GM11168 (cell line): Measurements from ENCODE around the gene IGFBP6.

Experiments used
- in situ Hi-C: fragments of 300-500 bp; cut with MboI; formaldehyde crosslinking; loops from one replicate; pipeline ENCODE4 v1.12.0; 2022; ENCODE audit warnings: low sequenced_read_pairs; ENCODE audit not compliant: unreplicated experiment

Gene IGFBP6

GRCh38 chr12:53113951-53114350 lies 16.5 kb downstream of the IGFBP6 start:
- in situ Hi-C loops = no loop called here

DNA sequence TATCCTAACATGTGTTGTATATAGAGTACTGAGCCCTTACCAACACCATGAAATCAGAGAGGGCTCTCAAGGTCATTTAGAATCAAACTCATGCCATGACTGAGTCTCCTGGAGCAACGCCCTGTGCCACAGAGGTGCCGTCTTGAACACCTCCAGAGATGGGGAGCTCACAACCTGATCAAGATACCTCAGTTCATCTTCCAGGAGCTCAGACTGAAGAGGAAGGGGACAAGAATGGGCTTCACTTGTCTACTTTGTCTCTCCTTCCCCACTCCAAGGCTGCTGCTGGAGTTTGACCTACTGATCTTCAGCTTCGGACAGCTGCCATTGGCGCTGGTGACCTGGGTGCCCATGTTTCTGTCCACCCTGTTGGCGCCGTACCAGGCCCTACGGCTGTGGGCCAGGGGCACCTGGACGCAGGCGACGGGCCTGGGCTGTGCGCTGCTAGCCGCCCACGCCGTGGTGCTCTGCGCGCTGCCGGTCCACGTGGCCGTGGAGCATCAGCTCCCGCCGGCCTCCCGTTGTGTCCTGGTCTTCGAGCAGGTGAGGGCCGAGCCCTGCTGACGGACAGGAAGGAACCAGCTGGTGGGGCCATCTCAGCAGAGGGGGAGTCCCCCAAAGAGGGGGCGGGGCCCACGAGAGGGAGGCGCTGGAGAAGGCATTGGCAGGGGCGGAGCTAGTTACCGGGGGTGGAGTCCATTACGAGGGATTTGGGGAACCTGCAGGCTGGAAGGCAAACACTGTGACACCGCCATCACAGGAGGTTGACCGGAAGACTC lies 17.8 kb downstream of the IGFBP6 start:
- in situ Hi-C loops = no loop called here

DNA sequence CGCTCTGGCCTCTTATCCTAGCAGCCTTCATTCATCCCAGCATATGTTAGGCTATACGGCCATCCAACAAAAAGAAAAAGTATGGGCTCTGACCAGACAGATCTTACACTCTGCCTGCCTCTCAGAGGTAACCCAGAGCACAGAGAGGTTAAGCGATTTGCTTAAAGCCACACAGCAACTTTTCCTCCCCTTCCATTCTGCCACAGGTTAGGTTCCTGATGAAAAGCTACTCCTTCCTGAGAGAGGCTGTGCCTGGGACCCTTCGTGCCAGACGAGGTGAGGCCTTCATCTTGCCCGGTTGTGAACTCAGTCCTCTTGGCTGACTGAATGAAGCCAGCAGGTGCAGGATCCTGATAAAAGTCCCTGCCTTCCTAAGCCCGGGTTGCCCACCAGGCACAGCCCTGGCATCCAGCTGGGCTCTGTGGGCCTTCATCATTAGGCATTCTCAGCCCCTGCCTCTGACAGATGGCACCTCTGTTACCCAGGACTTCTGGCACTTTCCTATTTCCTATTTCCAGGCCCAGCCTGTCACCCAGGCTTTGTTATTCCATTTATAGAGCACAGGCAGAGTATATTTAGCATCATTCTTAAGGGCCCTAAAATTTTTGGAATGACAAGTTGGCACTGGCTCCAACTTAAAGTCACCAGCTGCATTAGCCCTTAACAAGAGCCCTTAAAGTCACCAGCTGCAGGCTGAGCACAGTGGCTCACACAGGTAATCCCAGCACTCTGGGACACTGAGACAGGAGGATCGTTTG lies 18.6 kb downstream of the IGFBP6 start:
- in situ Hi-C loops = no loop called here

- in situ Hi-C loops = no loop called here
Observed at GRCh38 chr12:53118751-53119300, 21.4 kb downstream of the IGFBP6 start.

DNA sequence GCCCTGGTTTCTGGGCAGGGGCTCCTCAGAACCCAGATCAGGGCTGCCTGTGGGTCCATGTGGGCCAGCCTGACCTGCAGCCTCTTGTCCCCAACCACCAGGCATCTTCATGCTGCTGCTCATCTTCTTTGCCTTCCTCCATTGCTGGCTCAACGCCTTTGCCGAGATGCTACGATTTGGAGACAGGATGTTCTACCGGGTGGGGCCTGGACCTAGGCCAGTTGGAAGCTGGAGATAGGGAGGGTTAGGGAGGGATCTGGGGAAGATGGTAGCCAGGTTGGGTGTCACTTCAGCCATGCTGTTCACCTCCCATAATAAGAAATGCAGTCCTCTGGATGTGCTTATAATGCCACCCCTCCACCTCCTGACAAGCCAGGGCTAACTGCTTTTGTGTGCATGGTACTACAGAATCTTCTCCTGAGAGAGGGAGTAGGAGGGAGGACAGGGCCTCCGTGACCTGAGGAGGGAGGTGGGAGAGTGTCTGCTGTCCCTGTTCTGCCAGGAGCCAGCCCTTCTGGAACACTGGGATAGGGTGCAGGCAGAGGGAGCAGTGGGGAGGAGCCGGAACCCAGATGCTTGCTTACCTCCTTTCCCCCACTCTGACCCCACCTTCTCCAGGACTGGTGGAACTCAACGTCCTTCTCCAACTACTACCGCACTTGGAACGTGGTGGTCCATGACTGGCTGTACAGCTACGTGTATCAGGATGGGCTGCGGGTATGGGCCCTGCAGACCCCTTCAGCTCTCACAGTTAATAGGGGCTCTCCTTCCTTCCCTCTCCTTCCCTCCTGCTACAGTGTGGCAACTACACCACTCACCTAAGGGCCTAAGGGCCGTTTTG lies 23.4 kb downstream of the IGFBP6 start:
- in situ Hi-C loops = no loop called here

DNA sequence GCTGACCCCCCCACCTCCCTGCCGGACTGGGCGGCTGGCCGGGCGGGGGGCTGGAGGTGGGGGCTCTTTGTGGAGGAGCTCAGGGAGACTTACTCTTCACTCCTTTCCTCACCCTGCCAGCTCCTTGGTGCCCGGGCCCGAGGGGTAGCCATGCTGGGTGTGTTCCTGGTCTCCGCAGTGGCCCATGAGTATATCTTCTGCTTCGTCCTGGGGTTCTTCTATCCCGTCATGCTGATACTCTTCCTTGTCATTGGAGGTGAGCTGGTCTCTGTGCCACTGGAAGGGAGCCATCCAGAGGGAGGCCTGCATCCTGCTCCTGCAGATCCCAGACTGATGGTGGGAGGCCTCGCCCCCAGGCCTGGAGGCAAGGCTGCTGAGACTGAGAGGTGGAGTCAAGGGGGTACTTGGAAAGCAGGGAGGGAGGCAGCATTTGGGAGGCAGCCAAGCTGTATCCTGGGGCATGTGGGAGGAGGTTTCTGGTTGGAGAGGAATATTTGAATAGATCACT lies 25.5 kb downstream of the IGFBP6 start:
- in situ Hi-C loops = no loop called here

DNA sequence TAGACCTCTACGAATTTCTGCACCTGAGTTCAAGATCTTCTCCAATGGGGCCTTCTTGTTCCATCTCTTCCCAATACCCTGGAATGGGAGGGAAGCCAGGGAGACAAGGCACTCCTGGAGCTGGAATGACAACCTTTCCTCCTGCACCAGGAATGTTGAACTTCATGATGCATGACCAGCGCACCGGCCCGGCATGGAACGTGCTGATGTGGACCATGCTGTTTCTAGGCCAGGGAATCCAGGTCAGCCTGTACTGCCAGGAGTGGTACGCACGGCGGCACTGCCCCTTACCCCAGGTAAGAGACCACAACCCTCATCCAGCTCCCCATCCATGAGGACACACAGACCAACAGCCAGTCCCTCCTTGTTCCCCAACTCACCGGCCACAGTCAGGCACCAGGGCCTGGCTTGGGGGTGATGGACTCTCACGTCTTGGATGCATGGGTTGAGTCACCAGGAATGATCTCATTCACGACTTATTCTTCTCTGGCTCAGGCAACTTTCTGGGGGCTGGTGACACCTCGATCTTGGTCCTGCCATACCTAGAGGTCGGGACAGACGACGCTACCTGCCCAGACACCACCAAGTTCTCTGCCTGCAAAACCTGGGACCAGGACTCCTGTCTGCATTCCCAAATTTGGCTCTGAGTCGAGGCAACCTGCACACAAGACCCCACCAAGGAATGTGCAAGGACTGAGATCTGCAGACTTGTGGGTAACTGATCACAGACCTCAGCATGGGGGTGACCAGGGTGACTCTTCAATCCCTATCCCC lies 26.3 kb downstream of the IGFBP6 start:
- in situ Hi-C loops = no loop called here

- in situ Hi-C loops = no loop called here
Observed at GRCh38 chr12:53124352-53124723, 26.9 kb downstream of the IGFBP6 start.

DNA sequence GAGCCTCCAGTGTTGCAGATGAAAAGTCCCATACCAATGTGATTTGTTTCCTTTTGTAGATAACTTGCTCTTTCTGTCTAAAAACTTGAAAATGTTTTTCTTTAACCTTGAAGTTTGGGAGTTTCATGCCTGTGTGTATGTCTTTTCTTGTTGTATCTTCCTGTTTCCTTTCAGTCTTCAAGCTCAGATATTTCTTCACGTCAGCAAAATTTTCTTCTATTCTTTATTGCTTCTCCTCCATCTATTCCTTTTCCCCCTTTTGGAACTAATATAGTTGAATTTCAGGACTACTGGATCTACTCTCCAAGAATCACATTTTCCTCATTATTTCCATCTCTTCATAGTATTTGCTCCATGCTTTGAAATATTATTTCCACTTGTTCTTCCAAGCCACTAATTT lies 29.7 kb downstream of the IGFBP6 start:
- in situ Hi-C loops = no loop called here

GRCh38 chr12:53128780-53129569 lies 31.5 kb downstream of the IGFBP6 start:
- in situ Hi-C loops = no loop called here

GRCh38 chr12:53131844-53132243 lies 34.4 kb downstream of the IGFBP6 start:
- in situ Hi-C loops = no loop called here

- in situ Hi-C loops = no loop called here
Observed at GRCh38 chr12:53133722-53134121, 36.3 kb downstream of the IGFBP6 start.

DNA sequence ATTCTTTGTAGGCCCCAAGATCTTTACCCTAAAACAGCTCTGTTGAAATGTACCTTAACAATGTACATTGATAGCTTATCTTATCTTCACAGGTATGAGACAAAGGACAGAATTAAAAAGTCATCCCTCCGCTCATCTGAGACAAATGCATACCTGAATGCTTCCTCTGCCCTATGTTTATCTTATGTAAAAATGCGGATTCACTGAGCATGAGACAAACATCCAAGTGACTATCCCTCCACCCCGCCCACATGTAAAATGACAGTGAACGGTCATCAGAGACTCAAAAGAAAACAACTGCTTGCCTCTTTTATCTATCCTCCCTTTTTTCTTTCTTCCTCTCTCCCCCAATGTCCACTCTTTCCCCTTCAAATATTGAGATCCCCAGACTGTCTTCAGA lies 45.9 kb downstream of the IGFBP6 start:
- in situ Hi-C loops = no loop called here

DNA sequence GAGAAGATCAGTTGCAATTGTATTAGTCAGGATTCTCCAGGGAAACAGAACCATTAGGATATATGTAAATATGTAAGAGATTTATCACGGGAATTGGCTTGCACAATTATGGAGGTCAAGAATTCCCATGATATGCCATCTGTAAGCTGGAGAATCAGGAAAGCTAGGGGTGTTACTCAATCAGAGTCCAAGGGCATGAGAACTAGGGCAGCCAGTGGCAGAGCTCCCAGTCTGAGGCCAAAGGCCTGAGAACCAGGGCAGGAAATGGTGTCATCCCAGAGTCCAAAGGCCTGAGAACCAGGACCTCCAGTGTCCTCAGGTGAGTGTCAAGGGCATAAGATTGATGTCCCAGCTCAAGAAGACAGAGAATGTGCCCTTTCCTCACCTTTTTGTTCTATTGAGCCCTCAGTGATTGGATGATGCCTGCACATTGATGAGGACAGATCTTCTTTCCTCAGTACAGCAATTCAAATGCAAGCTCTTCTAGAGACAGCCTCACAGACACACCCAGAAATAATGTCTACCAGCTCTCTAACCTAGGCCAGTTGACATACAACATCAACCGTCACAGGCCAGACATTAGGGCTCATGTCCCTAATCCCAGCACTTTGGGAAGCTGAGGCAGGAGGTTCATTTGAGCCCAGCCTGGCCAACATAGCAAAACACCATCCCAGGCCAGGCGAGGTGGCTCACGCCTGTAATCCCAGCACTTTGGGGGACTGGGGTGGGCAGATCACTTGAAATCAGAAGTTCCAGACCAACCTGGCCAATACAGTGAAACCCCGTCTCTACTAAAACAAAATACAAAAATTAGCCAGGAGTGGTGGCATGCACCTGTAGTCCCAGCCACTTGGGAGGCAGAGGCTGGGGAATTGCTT lies 48.2 kb downstream of the IGFBP6 start:
- in situ Hi-C loops = no loop called here

DNA sequence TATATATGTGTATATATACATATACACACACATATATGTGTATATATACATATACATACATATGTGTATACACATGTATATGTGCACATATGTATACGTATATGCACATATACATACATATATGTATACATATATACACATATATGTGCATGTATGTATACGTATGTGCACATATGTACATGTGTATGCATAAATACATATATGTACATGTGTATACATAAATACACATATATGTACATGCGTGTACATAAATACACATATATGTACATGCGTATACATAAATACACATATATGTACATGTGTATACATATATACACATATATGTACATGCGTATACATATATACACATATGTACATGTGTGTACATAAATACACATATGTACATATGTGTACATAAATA lies 49.7 kb downstream of the IGFBP6 start:
- in situ Hi-C loops = no loop called here

- in situ Hi-C loops = no loop called here
Observed at GRCh38 chr12:53147653-53148052, 50.2 kb downstream of the IGFBP6 start.

DNA sequence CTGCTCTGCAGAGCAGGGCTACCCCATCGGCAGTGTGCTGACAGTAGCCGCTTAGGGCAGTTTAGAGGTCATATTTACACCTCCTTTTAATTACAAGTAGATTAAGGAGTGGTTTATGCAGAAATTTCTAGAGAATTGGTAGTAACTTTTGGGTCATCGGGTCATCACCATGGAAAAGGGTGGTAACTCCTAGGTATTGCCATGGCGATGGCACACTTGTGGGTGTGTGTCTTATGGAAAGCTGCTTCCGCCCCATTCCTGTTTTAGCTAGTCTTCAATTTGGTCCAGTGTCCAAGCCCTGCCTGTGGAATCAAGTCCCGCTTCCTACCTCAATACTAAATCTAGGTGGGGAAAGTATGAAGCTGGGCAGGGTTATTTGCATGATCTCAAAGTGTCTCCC lies 53.6 kb downstream of the IGFBP6 start:
- in situ Hi-C loops = no loop called here
